Neutrophil (primary cell): ENCODE results near the gene SLMAP.

Experiments used
- H3K27ac ChIP-seq: fragments of 200-600 bp; sonication (generic); 2 replicates; pipeline ENCODE4 v1.5.1; 2016; ENCODE audit warnings: mild to moderate bottlenecking, moderate library complexity
- H3K27me3 ChIP-seq: fragments of 200-600 bp; sonication (generic); 2 replicates; pipeline ENCODE4 v1.6.0; 2016; ENCODE audit warnings: mild to moderate bottlenecking
- H3K36me3 ChIP-seq: fragments of 200-600 bp; sonication (generic); 2 replicates; pipeline ENCODE4 v1.5.1; 2017
- H3K4me1 ChIP-seq, 2 experiments: fragments of 200-600 bp in 1 of 2; sonication (generic) in 1 of 2; 1 replicate in 1 of 2; 2 replicates in 1 of 2; pipeline versions ENCODE4 v1.5.1 to v1.6.1; 2013 to 2016; ENCODE audit warnings: low read depth in 1 of 2, low read length in 1 of 2, mild to moderate bottlenecking in 1 of 2, moderate library complexity in 1 of 2; ENCODE audit not compliant: control insufficient read depth in 1 of 2, insufficient read depth in 1 of 2
- H3K4me3 ChIP-seq, 2 experiments: fragments of 200-600 bp in 1 of 2; sonication (generic) in 1 of 2; 1 replicate in 1 of 2; 2 replicates in 1 of 2; pipeline ENCODE4 v1.5.1; 2013 to 2016; ENCODE audit warnings: low read depth in 1 of 2, low read length in 1 of 2, mild to moderate bottlenecking in 1 of 2, moderate library complexity in 1 of 2
- H3K9me3 ChIP-seq: fragments of 200-600 bp; sonication (generic); 2 replicates; pipeline ENCODE4 v1.5.1; 2016
- CTCF ChIP-seq: fragments of 200-600 bp; sonication (generic); IDR thresholded peaks from 2 replicates; pipeline ENCODE4 v1.5.1; 2016; ENCODE audit warnings: antibody characterized with exemption

The SLMAP gene

GRCh38 chr3:57837686-57838085, 81.6 kb downstream of the SLMAP start:
- Histone ChIP-seq H3K4me3 (no peak overlapping the region), H3K36me3 (peaks cover 7% of the 10 kb centered on the region), H3K27me3 (no peaks in the 10 kb centered on the region), H3K9me3 (no peaks in the 10 kb centered on the region), H3K4me1 (peaks cover 0 to 11% of the 10 kb centered on the region in 2 experiments), H3K27ac (no peak overlapping the region)
- no peak for TF ChIP-seq CTCF

- Histone ChIP-seq H3K36me3 (no peaks in the 10 kb centered on the region), H3K27me3 (no peaks in the 10 kb centered on the region), H3K4me3 (no peak overlapping the region), H3K4me1 (peaks cover 0 to 11% of the 10 kb centered on the region in 2 experiments), H3K27ac (no peak overlapping the region), H3K9me3 (no peaks in the 10 kb centered on the region)
- no peak for TF ChIP-seq CTCF
These were observed 82.5 kb downstream of the SLMAP start for GRCh38 chr3:57838627-57839026.

- Histone ChIP-seq H3K36me3 (peaks cover 3% of the 10 kb centered on the region), H3K27ac (peak overlapping the region; percentile 73)
These were observed 84.4 kb downstream of the SLMAP start for GRCh38 chr3:57840473-57840872.

GRCh38 chr3:57841818-57842217, 85.7 kb downstream of the SLMAP start:
- no peak for TF ChIP-seq CTCF
- Histone ChIP-seq H3K4me1 (peaks cover 0 to 11% of the 10 kb centered on the region in 2 experiments), H3K4me3 (no peak overlapping the region), H3K9me3 (no peaks in the 10 kb centered on the region), H3K27ac (no peak overlapping the region), H3K27me3 (no peaks in the 10 kb centered on the region), H3K36me3 (peaks cover 9% of the 10 kb centered on the region)

More at GRCh38 chr3:57840473-57840872, 84.4 kb downstream of the SLMAP start:
- no peaks in the 10 kb centered on the region for H3K9me3 ChIP-seq
- no peak overlapping the region for H3K4me3 ChIP-seq
- TF ChIP-seq CTCF: no peak
- peaks cover 0 to 11% of the 10 kb centered on the region in 2 experiments for H3K4me1 ChIP-seq
- no peaks in the 10 kb centered on the region for H3K27me3 ChIP-seq

- peaks cover 39% of the 10 kb centered on the region for H3K36me3 ChIP-seq
- H3K27me3 ChIP-seq: no peaks in the 10 kb centered on the region
- peak overlapping the region; percentile 37 for H3K27ac ChIP-seq
- no peak for TF ChIP-seq CTCF
- H3K4me3 ChIP-seq: no peak overlapping the region
- H3K4me1 ChIP-seq: no peaks in the 10 kb centered on the region
- no peaks in the 10 kb centered on the region for H3K9me3 ChIP-seq
These were observed 92.1 kb downstream of the SLMAP start for GRCh38 chr3:57848177-57848738.
